H9 (cell line): Measurements from ENCODE around the gene PRR12. TPM values are rescaled to one million over a fixed set of nuclear protein-coding genes. Genes with fewer than 3 reads are reported as not detected.

Source experiments
- DNase-seq: peaks from one replicate; pipeline ENCODE4 v3.0.0-alpha.2; 2017
- H2AFZ ChIP-seq: one replicate; pipeline ENCODE4 v1.6.1; 2013; ENCODE audit warnings: mild to moderate bottlenecking, low read length, control low read depth, moderate library complexity
- H2AK5ac ChIP-seq: 2 replicates; pipeline ENCODE4 v1.6.1; 2013; ENCODE audit warnings: low read length, control low read depth, mixed read lengths; ENCODE audit not compliant: insufficient read length
- H2BK120ac ChIP-seq: one replicate; pipeline ENCODE4 v1.6.1; 2013; ENCODE audit warnings: low read depth, mild to moderate bottlenecking, low read length, control low read depth, inconsistent platforms; ENCODE audit not compliant: poor library complexity, severe bottlenecking
- H2BK12ac ChIP-seq: 2 replicates; pipeline ENCODE4 v1.6.1; 2013; ENCODE audit warnings: low read length, control low read depth, mixed read lengths, low read depth; ENCODE audit not compliant: insufficient read length
- H2BK15ac ChIP-seq: 2 replicates; pipeline ENCODE4 v1.6.1; 2013; ENCODE audit warnings: low read depth, low read length, control low read depth
- H2BK20ac ChIP-seq: one replicate; pipeline ENCODE4 v1.6.1; 2013; ENCODE audit warnings: low read depth, mild to moderate bottlenecking, low read length, control low read depth, inconsistent platforms; ENCODE audit not compliant: poor library complexity, severe bottlenecking
- H2BK5ac ChIP-seq: 2 replicates; pipeline ENCODE4 v1.6.1; 2013; ENCODE audit warnings: low read length, control low read depth, mixed read lengths; ENCODE audit not compliant: insufficient read length
- H3K14ac ChIP-seq: 2 replicates; pipeline ENCODE4 v1.6.1; 2013; ENCODE audit warnings: low read length, control low read depth; ENCODE audit not compliant: insufficient read depth
- H3K18ac ChIP-seq: 2 replicates; pipeline ENCODE4 v1.6.1; 2013; ENCODE audit warnings: low read depth, mild to moderate bottlenecking, mixed read lengths, low read length, control low read depth; ENCODE audit not compliant: insufficient read length
- H3K23ac ChIP-seq: 2 replicates; pipeline ENCODE4 v1.6.1; 2013; ENCODE audit warnings: low read length, control low read depth, mixed read lengths, low read depth; ENCODE audit not compliant: insufficient read length
- H3K23me2 ChIP-seq: 2 replicates; pipeline ENCODE4 v1.6.1; 2013; ENCODE audit warnings: low read depth, mild to moderate bottlenecking, mixed read lengths, low read length, control low read depth; ENCODE audit not compliant: insufficient read length, poor library complexity, severe bottlenecking
- H3K27ac ChIP-seq: 2 replicates; pipeline ENCODE4 v1.5.1; 2013; ENCODE audit warnings: low read length, control low read depth, mixed read lengths, low read depth; ENCODE audit not compliant: insufficient read length
- H3K27me3 ChIP-seq: 2 replicates; pipeline ENCODE4 v1.6.1; 2013; ENCODE audit warnings: low read length, control low read depth, inconsistent platforms; ENCODE audit not compliant: insufficient read depth
- H3K4ac ChIP-seq: 2 replicates; pipeline ENCODE4 v1.6.1; 2013; ENCODE audit warnings: low read depth, mild to moderate bottlenecking, control low read depth, inconsistent platforms, low read length, moderate library complexity
- H3K4me1 ChIP-seq: 2 replicates; pipeline ENCODE4 v1.6.1; 2013; ENCODE audit warnings: low read length, control low read depth, inconsistent platforms; ENCODE audit not compliant: insufficient read depth
- H3K4me2 ChIP-seq: 2 replicates; pipeline ENCODE4 v1.6.1; 2013; ENCODE audit warnings: low read length, control low read depth, mixed read lengths; ENCODE audit not compliant: insufficient read length, insufficient read depth
- H3K56ac ChIP-seq: 2 replicates; pipeline ENCODE4 v1.6.1; 2013; ENCODE audit warnings: low read depth, mild to moderate bottlenecking, mixed read lengths, low read length, control low read depth; ENCODE audit not compliant: insufficient read length
- H3K79me1 ChIP-seq: 2 replicates; pipeline ENCODE4 v1.6.1; 2013; ENCODE audit warnings: low read depth, mild to moderate bottlenecking, moderate library complexity, low read length, control low read depth, inconsistent platforms; ENCODE audit not compliant: insufficient read depth, poor library complexity, severe bottlenecking
- H3K79me2 ChIP-seq: 2 replicates; pipeline ENCODE4 v1.6.1; 2013; ENCODE audit warnings: low read length, control low read depth, inconsistent platforms; ENCODE audit not compliant: insufficient read depth
- H3K9ac ChIP-seq: 2 replicates; pipeline ENCODE4 v1.6.1; 2013; ENCODE audit warnings: low read length, control low read depth, mixed read lengths; ENCODE audit not compliant: insufficient read length; ENCODE audit errors: extremely low read depth
- H3K9me3 ChIP-seq: one replicate; pipeline ENCODE4 v1.6.1; 2013; ENCODE audit warnings: low read depth, low read length, inconsistent platforms; ENCODE audit not compliant: control insufficient read depth
- H3T11ph ChIP-seq: one replicate; pipeline ENCODE4 v1.6.1; 2013; ENCODE audit warnings: mild to moderate bottlenecking, low read length, control low read depth, inconsistent platforms
- H4K20me1 ChIP-seq: one replicate; pipeline ENCODE4 v1.6.1; 2013; ENCODE audit not compliant: control insufficient read depth, insufficient read length, insufficient read depth
- H4K5ac ChIP-seq: 2 replicates; pipeline ENCODE4 v1.6.1; 2013; ENCODE audit warnings: low read depth, mild to moderate bottlenecking, mixed read lengths, low read length, control low read depth; ENCODE audit not compliant: insufficient read length
- H4K8ac ChIP-seq: replicated peaks from 2 replicates; pipeline ENCODE4 v1.6.1; 2013; ENCODE audit warnings: low read length, control low read depth, mixed read lengths, low read depth; ENCODE audit not compliant: insufficient read length
- H4K91ac ChIP-seq: 2 replicates; pipeline ENCODE4 v1.6.1; 2013; ENCODE audit warnings: low read depth, mild to moderate bottlenecking, moderate library complexity, mixed read lengths, low read length, control low read depth; ENCODE audit not compliant: insufficient read length
- H3K27ac Mint-ChIP-seq, 3 experiments: 2 replicates in 2 of 3; 3 replicates in 1 of 3; pipeline ENCODE4 v1.8.0; 2020 to 2021; ENCODE audit warnings: mixed read lengths in 3 of 3, mild to moderate bottlenecking in 1 of 3, moderate library complexity in 1 of 3
- H3K27me3 Mint-ChIP-seq: 2 replicates; pipeline ENCODE4 v1.8.0; 2021; ENCODE audit warnings: low read depth, mild to moderate bottlenecking, moderate library complexity, mixed read lengths
- H3K36me3 Mint-ChIP-seq, 3 experiments: 2 replicates in 2 of 3; 3 replicates in 1 of 3; pipeline ENCODE4 v1.8.0; 2020 to 2021; ENCODE audit warnings: low read depth in 3 of 3, mixed read lengths in 3 of 3; ENCODE audit not compliant: insufficient read depth in 1 of 3
- H3K4me1 Mint-ChIP-seq, 2 experiments: 2 replicates each; pipeline ENCODE4 v1.8.0; 2020; ENCODE audit warnings: mixed read lengths in 2 of 2
- H3K4me3 Mint-ChIP-seq, 2 experiments: 2 replicates in 1 of 2; 3 replicates in 1 of 2; pipeline ENCODE4 v1.8.0; 2020 to 2021; ENCODE audit warnings: mild to moderate bottlenecking in 2 of 2, mixed read lengths in 2 of 2, moderate library complexity in 1 of 2
- H3K9me3 Mint-ChIP-seq, 2 experiments: 2 replicates in 1 of 2; 3 replicates in 1 of 2; pipeline ENCODE4 v1.8.0; 2020; ENCODE audit warnings: mild to moderate bottlenecking in 2 of 2, mixed read lengths in 2 of 2, moderate library complexity in 1 of 2
- CTCF ChIP-seq: fragments of 200-600 bp; sonication (generic); conservative IDR thresholded peaks from 3 replicates; pipeline ENCODE4 v1.8.0; 2021; ENCODE audit warnings: antibody characterized with exemption, mild to moderate bottlenecking
- WGBS: extraction: QIAGEN DNeasy Blood & Tissue Kit; methylation state at CpG from one replicate; pipeline ENCODE4 v1.1.7; 2013; ENCODE audit warnings: missing lambda C conversion rate, low lambda C conversion rate, mixed read lengths; ENCODE audit not compliant: insufficient read length; ENCODE audit errors: extremely low coverage; 5-methylcytosine and 5-hydroxymethylcytosine counted together
- total RNA-seq: library from RNA; stranded (reverse); gene quantifications from 2 replicates; pipeline ENCODE4 v1.2.1, GENCODE V29; 2021

Gene PRR12
- total RNA-seq, 1 experiment from 2014 or later: 65.9 TPM

- H3K79me1 ChIP-seq: peaks cover 11% of the 10 kb centered on the region
- H3K4ac ChIP-seq: no peak within 1 kb of the TSS; the same call in 1 of the 2 replicates
- H4K5ac ChIP-seq: no peak within 1 kb of the TSS
- Mint-ChIP-seq H3K27ac (peak within 1 kb of the TSS; percentile 96 to 99 (median 96)), H3K27me3 (peaks cover 3% of the 10 kb centered on the region), H3K36me3 (peaks cover 35 to 59% (median 56%) of the 10 kb centered on the region in 3 experiments; a peak in 6 of 7 replicates), H3K4me1 (peaks cover 12 to 37% of the 10 kb centered on the region in 2 experiments), H3K9me3 (peaks cover 0 to 1% of the 10 kb centered on the region in 2 experiments; a peak in 3 of 5 replicates), H3K4me3 (peak within 1 kb of the TSS; percentile 99 to 100)
- peak within 1 kb of the TSS; percentile 37 for H3K56ac ChIP-seq
- peak within 1 kb of the TSS; percentile 88 for H3K9ac ChIP-seq
- H2BK15ac ChIP-seq: no peak within 1 kb of the TSS
- no peaks in the 10 kb centered on the region for H4K20me1 ChIP-seq
- H2AK5ac ChIP-seq: no peak within 1 kb of the TSS
- H3K79me2 ChIP-seq: peaks cover 5% of the 10 kb centered on the region; the same call in 1 of the 2 replicates
- no peaks in the 10 kb centered on the region for H3K9me3 ChIP-seq
- WGBS: no CpG with 5 or more reads among the region's 50 CpGs
- TF ChIP-seq CTCF: no peak
- H4K8ac ChIP-seq: no peak within 1 kb of the TSS
- H3K4me1 ChIP-seq: no peaks in the 10 kb centered on the region
- H4K91ac ChIP-seq: no peak within 1 kb of the TSS
- H3K4me2 ChIP-seq: peak within 1 kb of the TSS; percentile 99
- peak within 1 kb of the TSS; percentile 56 for H3K18ac ChIP-seq
- no peak within 1 kb of the TSS for H2BK20ac ChIP-seq
- H3K23ac ChIP-seq: peak within 1 kb of the TSS; percentile 9
- no peak within 1 kb of the TSS for H3T11ph ChIP-seq
- peak within 1 kb of the TSS; percentile 54 for H3K27ac ChIP-seq
- peak; percentile 94 for DNase-seq
- H3K27me3 ChIP-seq: no peaks in the 10 kb centered on the region
- H2BK5ac ChIP-seq: no peak within 1 kb of the TSS
- H2AFZ ChIP-seq: no peak within 1 kb of the TSS
- no peak within 1 kb of the TSS for H2BK120ac ChIP-seq
- peaks cover 18% of the 10 kb centered on the region for H3K23me2 ChIP-seq
- no peak within 1 kb of the TSS for H2BK12ac ChIP-seq
- peak within 1 kb of the TSS; percentile 74 for H3K14ac ChIP-seq
Measured at GRCh38 chr19:49665351-49666119, 74.6 kb downstream of the PRR12 start, which contains the start of the genes BCL2L12 and IRF3. Gene BCL2L12 (plus strand): TSS chr19:49665933. CDS start chr19:49666693, 760 bp downstream. Gene IRF3 (minus strand): TSS chr19:49665857. CDS start chr19:49664838, 1,019 bp downstream.
